ENCODE results near the gene DDR1.
"Not testable (repeated sequence)": the region's sequence is repeated elsewhere in the genome, so short reads cannot be mapped to it uniquely, and the experiment has no call there.

Gene DDR1

GRCh38 chr6:30855429-30856075 lies 28.8 kb upstream of the DDR1 start:
- H3K4me3 ChIP-seq (ENCODE audit: low read length), result no peak overlapping the region
- H2AFZ ChIP-seq (ENCODE audit: low read depth, low read length), result no peak overlapping the region
- H3K4me1 ChIP-seq (ENCODE audit: low read length), result no peaks in the 10 kb centered on the region
- H3K79me2 ChIP-seq (ENCODE audit: low read length), result no peaks in the 10 kb centered on the region
- no peak for TF ChIP-seq EZH2phosphoT487 (IDR thresholded peaks at IDR 0.05; ENCODE audit: low read depth)
- no peak for TF ChIP-seq CTCF (IDR thresholded peaks at IDR 0.05; ENCODE audit: low read depth, low read length)
- H4K20me1 ChIP-seq (ENCODE audit: insufficient read depth, low read length), result no peaks in the 10 kb centered on the region
- no peak overlapping the region for H3K9ac ChIP-seq (ENCODE audit: low read length)
- no peaks in the 10 kb centered on the region for H3K36me3 ChIP-seq (replicated peaks; ENCODE audit: low read depth, low read length)
- peaks cover 6% of the 10 kb centered on the region; the same call in 1 of the 2 replicates for H3K27me3 ChIP-seq (ENCODE audit: low read depth, low read length)
- no peaks in the 10 kb centered on the region for H3K9me3 ChIP-seq (ENCODE audit: insufficient read depth, low read length)
- no peak overlapping the region for H3K27ac ChIP-seq (ENCODE audit: low read length)
- H3K4me2 ChIP-seq (ENCODE audit: low read length), result no peak overlapping the region

GRCh38 chr6:30857112-30857511 lies 27.2 kb upstream of the DDR1 start:
- H3K79me2 ChIP-seq (ENCODE audit: low read length), result no peaks in the 10 kb centered on the region
- H2AFZ ChIP-seq (ENCODE audit: low read depth, low read length), result no peak overlapping the region
- no peak overlapping the region for H3K4me2 ChIP-seq (ENCODE audit: low read length)
- no peak overlapping the region for H3K9ac ChIP-seq (ENCODE audit: low read length)
- H3K27ac ChIP-seq (ENCODE audit: low read length), result no peak overlapping the region
- no peaks in the 10 kb centered on the region for H3K9me3 ChIP-seq (ENCODE audit: insufficient read depth, low read length)
- H3K4me1 ChIP-seq (ENCODE audit: low read length), result no peaks in the 10 kb centered on the region
- H3K27me3 ChIP-seq (ENCODE audit: low read depth, low read length), result peaks cover 6% of the 10 kb centered on the region; the same call in 1 of the 2 replicates
- no peaks in the 10 kb centered on the region for H4K20me1 ChIP-seq (ENCODE audit: insufficient read depth, low read length)
- TF ChIP-seq EZH2phosphoT487 (IDR thresholded peaks at IDR 0.05; ENCODE audit: low read depth) (no peak), CTCF (IDR thresholded peaks at IDR 0.05; ENCODE audit: low read depth, low read length) (no peak)
- no peak overlapping the region for H3K4me3 ChIP-seq (ENCODE audit: low read length)
- H3K36me3 ChIP-seq (replicated peaks; ENCODE audit: low read depth, low read length), result no peaks in the 10 kb centered on the region

GRCh38 chr6:30857549-30857948 lies 26.8 kb upstream of the DDR1 start:
- Histone ChIP-seq H3K27me3 (ENCODE audit: low read depth, low read length) (peaks cover 6% of the 10 kb centered on the region; the same call in 1 of the 2 replicates), H4K20me1 (ENCODE audit: insufficient read depth, low read length) (no peaks in the 10 kb centered on the region), H3K4me2 (ENCODE audit: low read length) (no peak overlapping the region), H3K36me3 (replicated peaks; ENCODE audit: low read depth, low read length) (no peaks in the 10 kb centered on the region), H3K4me3 (ENCODE audit: low read length) (no peak overlapping the region), H3K9ac (ENCODE audit: low read length) (no peak overlapping the region), H3K27ac (ENCODE audit: low read length) (no peak overlapping the region), H3K4me1 (ENCODE audit: low read length) (no peaks in the 10 kb centered on the region), H3K9me3 (ENCODE audit: insufficient read depth, low read length) (no peaks in the 10 kb centered on the region), H3K79me2 (ENCODE audit: low read length) (no peaks in the 10 kb centered on the region), H2AFZ (ENCODE audit: low read depth, low read length) (no peak overlapping the region)
- TF ChIP-seq EZH2phosphoT487 (IDR thresholded peaks at IDR 0.05; ENCODE audit: low read depth) (no peak), CTCF (IDR thresholded peaks at IDR 0.05; ENCODE audit: low read depth, low read length) (no peak)

GRCh38 chr6:30859726-30860125 lies 24.6 kb upstream of the DDR1 start:
- H3K9ac ChIP-seq (ENCODE audit: low read length); H4K20me1 ChIP-seq (ENCODE audit: insufficient read depth, low read length); H3K4me1 ChIP-seq (ENCODE audit: low read length): not testable (repeated sequence)

More at GRCh38 chr6:30859726-30860125, 24.6 kb upstream of the DDR1 start:
- not testable (repeated sequence) for H3K36me3 ChIP-seq (replicated peaks; ENCODE audit: low read depth, low read length); H3K79me2 ChIP-seq (ENCODE audit: low read length); H3K4me3 ChIP-seq (ENCODE audit: low read length); H3K4me2 ChIP-seq (ENCODE audit: low read length); H3K9me3 ChIP-seq (ENCODE audit: insufficient read depth, low read length); H2AFZ ChIP-seq (ENCODE audit: low read depth, low read length); H3K27ac ChIP-seq (ENCODE audit: low read length)
- peaks cover 12% of the 10 kb centered on the region for H3K27me3 ChIP-seq (ENCODE audit: low read depth, low read length)

Measured in OCI-LY3 (cell line).